ENCODE measurements around the gene ZBTB8A. TPM values are rescaled to one million over a fixed set of nuclear protein-coding genes. Genes with fewer than 3 reads are reported as not detected.

ZBTB8A gene
- total and polyA plus RNA-seq, 10 of the 15 experiments (the other 5 are each of a cell fraction or from before 2014, with no cell fraction given) = 0.48 to 4.7 (median 2.4) TPM

- no TSS peak for BruUV-seq (replicated peaks)
- RAD21 ChIA-PET (ENCODE audit: unreplicated experiment) = no interaction called here
Observed at GRCh38 chr1:32549616-32550015, 10.4 kb downstream of the ZBTB8A start.

More at GRCh38 chr1:32549616-32550015, 10.4 kb downstream of the ZBTB8A start:
- Histone ChIP-seq H3K36me3 (ENCODE audit: control insufficient read depth in 2 of 2, insufficient read depth in 2 of 2, low read length in 1 of 2) (no peaks in the 10 kb centered on the region), H3K9ac (ENCODE audit: control insufficient read depth, insufficient read depth, low read length) (no peak overlapping the region), H3K4me3 (no peak overlapping the region), H2AFZ (ENCODE audit: control insufficient read depth, low read depth, low read length) (no peak overlapping the region), H3K27ac (ENCODE audit: control insufficient read depth, insufficient read depth) (no peak overlapping the region), H3K4me2 (ENCODE audit: control insufficient read depth, insufficient read depth) (no peak overlapping the region), H3K9me3 (replicated peaks; ENCODE audit: control insufficient read depth, insufficient read depth, low read length) (no peaks in the 10 kb centered on the region), H3K27me3 (replicated peaks in 1 of 2; ENCODE audit: control insufficient read depth in 2 of 2, insufficient read depth in 2 of 2, low read length in 1 of 2) (no peaks in the 10 kb centered on the region), H3K79me2 (ENCODE audit: control insufficient read depth, insufficient read depth, low read length) (no peaks in the 10 kb centered on the region), H3K4me1 (ENCODE audit: control insufficient read depth, insufficient read depth, low read length) (no peaks in the 10 kb centered on the region), H4K20me1 (ENCODE audit: control insufficient read depth, insufficient read depth) (no peaks in the 10 kb centered on the region)
- CTCF ChIA-PET = no interaction called here
- WGBS (ENCODE audit: insufficient coverage, insufficient replicate concordance, low lambda C conversion rate, missing lambda C conversion rate) = 77% methylated on average over 3 of the region's 3 CpGs
- DNase-seq (ENCODE audit: low read depth, low spot score) (no peak), ATAC-seq (no peak), FAIRE-seq (no peak)
- SMC1A ChIA-PET (ENCODE audit: uncharacterized antibody, unreplicated experiment) = no interaction called here
- in situ Hi-C loops (cut with MboI) = no loop called here
- POLR2A ChIA-PET = no interaction called here
- no peak for TF ChIP-seq WRNIP1 (IDR thresholded peaks at IDR 0.05; ENCODE audit: borderline replicate concordance, low read depth, low read length)
- no peak for TF ChIP-seq CBFB (IDR thresholded peaks at IDR 0.05; ENCODE audit: low read depth)
- TF ChIP-seq POLR2A (IDR thresholded peaks at IDR 0.05; ENCODE audit: low read depth, low read length) = no peak
- no peak for TF ChIP-seq HSF1 (IDR thresholded peaks at IDR 0.05; ENCODE audit: low read depth, low read length)
- no peak for TF ChIP-seq KAT2A (conservative IDR thresholded peaks at IDR 0.05; ENCODE audit: control insufficient read depth, low read depth, low read length)
- no peak for TF ChIP-seq JUNB (IDR thresholded peaks at IDR 0.05)
- TF ChIP-seq MTA2 (IDR thresholded peaks at IDR 0.05; ENCODE audit: low read depth) = no peak
- no peak for TF ChIP-seq KLF5 (IDR thresholded peaks at IDR 0.05; ENCODE audit: partially characterized antibody)
- no peak for TF ChIP-seq HDAC6 (IDR thresholded peaks at IDR 0.05; ENCODE audit: unreplicated experiment)
- no peak for TF ChIP-seq ZBTB4 (CRISPR knock-in tag; IDR thresholded peaks at IDR 0.05)
- TF ChIP-seq, protein P1, sequence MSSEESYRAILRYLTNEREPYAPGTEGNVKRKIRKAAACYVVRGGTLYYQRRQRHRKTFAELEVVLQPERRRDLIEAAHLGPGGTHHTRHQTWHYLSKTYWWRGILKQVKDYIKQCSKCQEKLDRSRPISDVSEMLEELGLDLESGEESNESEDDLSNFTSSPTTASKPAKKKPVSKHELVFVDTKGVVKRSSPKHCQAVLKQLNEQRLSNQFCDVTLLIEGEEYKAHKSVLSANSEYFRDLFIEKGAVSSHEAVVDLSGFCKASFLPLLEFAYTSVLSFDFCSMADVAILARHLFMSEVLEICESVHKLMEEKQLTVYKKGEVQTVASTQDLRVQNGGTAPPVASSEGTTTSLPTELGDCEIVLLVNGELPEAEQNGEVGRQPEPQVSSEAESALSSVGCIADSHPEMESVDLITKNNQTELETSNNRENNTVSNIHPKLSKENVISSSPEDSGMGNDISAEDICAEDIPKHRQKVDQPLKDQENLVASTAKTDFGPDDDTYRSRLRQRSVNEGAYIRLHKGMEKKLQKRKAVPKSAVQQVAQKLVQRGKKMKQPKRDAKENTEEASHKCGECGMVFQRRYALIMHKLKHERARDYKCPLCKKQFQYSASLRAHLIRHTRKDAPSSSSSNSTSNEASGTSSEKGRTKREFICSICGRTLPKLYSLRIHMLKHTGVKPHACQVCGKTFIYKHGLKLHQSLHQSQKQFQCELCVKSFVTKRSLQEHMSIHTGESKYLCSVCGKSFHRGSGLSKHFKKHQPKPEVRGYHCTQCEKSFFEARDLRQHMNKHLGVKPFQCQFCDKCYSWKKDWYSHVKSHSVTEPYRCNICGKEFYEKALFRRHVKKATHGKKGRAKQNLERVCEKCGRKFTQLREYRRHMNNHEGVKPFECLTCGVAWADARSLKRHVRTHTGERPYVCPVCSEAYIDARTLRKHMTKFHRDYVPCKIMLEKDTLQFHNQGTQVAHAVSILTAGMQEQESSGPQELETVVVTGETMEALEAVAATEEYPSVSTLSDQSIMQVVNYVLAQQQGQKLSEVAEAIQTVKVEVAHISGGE (CRISPR knock-in tag; IDR thresholded peaks at IDR 0.05) = no peak
- no peak for TF ChIP-seq BRCA1 (IDR thresholded peaks at IDR 0.05; ENCODE audit: low read depth, low read length)
- no peak for TF ChIP-seq BMI1 (IDR thresholded peaks at IDR 0.05; ENCODE audit: borderline replicate concordance)
- TF ChIP-seq IRF4 (IDR thresholded peaks at IDR 0.05; ENCODE audit: low read depth, low read length) = no peak
- TF ChIP-seq MTA3 (IDR thresholded peaks at IDR 0.05; ENCODE audit: borderline replicate concordance, low read length) = no peak
- TF ChIP-seq MYC (IDR thresholded peaks at IDR 0.05; ENCODE audit: insufficient read depth, insufficient read length, insufficient replicate concordance, low read length, severe bottlenecking) = no peak
- TF ChIP-seq CHD4 (IDR thresholded peaks at IDR 0.05) = no peak
- TF ChIP-seq PAX5 (IDR thresholded peaks at IDR 0.05; ENCODE audit: borderline replicate concordance, low read depth, low read length) = no peak
- intact Hi-C loops (cut with micrococcal nuclease; ENCODE audit: unreplicated experiment) = no loop called here
